Activated T-helper 2 cell treated with anti-CD3 and anti-CD28 coated beads, Interferon-gamma antibody, Interleukin-2, Interleukin-4, amounts not matched to agents 10 μg/mL and 5 μg/mL and 100 μg/mL, durations not matched to agents 14 hours and 24 hours and 36 hours (primary cell): ENCODE results near the gene ODF2. TPM values are rescaled to one million over a fixed set of nuclear protein-coding genes. Genes with fewer than 3 reads are reported as not detected.

ENCODE experiments used
- DNase-seq: peaks from one replicate; pipeline ENCODE4 v3.0.0; 2021; ENCODE audit warnings: low spot score
- H3K27ac Mint-ChIP-seq: one replicate; pipeline ENCODE4 v1.8.0; 2021; ENCODE audit warnings: mixed read lengths
- H3K27me3 Mint-ChIP-seq: one replicate; pipeline ENCODE4 v1.8.0; 2021; ENCODE audit warnings: low read depth, mixed read lengths
- H3K36me3 Mint-ChIP-seq: one replicate; pipeline ENCODE4 v1.8.0; 2021; ENCODE audit warnings: low read depth, mixed read lengths
- H3K4me1 Mint-ChIP-seq: one replicate; pipeline ENCODE4 v1.8.0; 2021; ENCODE audit warnings: low read depth, mixed read lengths
- H3K4me3 Mint-ChIP-seq: one replicate; pipeline ENCODE4 v1.8.0; 2021; ENCODE audit warnings: low read depth, mild to moderate bottlenecking, moderate library complexity, mixed read lengths
- H3K9me3 Mint-ChIP-seq: one replicate; pipeline ENCODE4 v1.8.0; 2021; ENCODE audit warnings: mixed read lengths
- intact Hi-C: fragments of 100-400 bp; cut with micrococcal nuclease; formaldehyde crosslinking; loops from one replicate; pipeline ENCODE4 v1.15.1; 2023
- total RNA-seq: library from RNA; stranded (reverse); gene quantifications from 2 replicates; pipeline ENCODE4 v1.2.3, GENCODE V29; 2022

The ODF2 gene
- total RNA-seq, 1 donor from 2014 or later = 64.4 TPM

- peaks cover 44% of the 10 kb centered on the region for H3K36me3 Mint-ChIP-seq
- no peak for DNase-seq
- H3K27me3 Mint-ChIP-seq = no peaks in the 10 kb centered on the region
- H3K9me3 Mint-ChIP-seq = no peaks in the 10 kb centered on the region
- no peak overlapping the region for H3K27ac Mint-ChIP-seq
- intact Hi-C loops = no loop called here
- no peaks in the 10 kb centered on the region for H3K4me1 Mint-ChIP-seq
- H3K4me3 Mint-ChIP-seq = no peak overlapping the region
Observed at GRCh38 chr9:128473104-128473503, 17.3 kb downstream of the ODF2 start.

- Mint-ChIP-seq H3K4me3 (no peak overlapping the region), H3K9me3 (no peaks in the 10 kb centered on the region), H3K27ac (no peak overlapping the region), H3K36me3 (peaks cover 44% of the 10 kb centered on the region), H3K27me3 (no peaks in the 10 kb centered on the region), H3K4me1 (no peaks in the 10 kb centered on the region)
- DNase-seq = no peak
- intact Hi-C loops = no loop called here
Observed at GRCh38 chr9:128475867-128476266, 20.1 kb downstream of the ODF2 start.

GRCh38 chr9:128479262-128479661 lies 23.5 kb downstream of the ODF2 start:
- Mint-ChIP-seq H3K4me3 (no peak overlapping the region), H3K4me1 (no peaks in the 10 kb centered on the region), H3K27me3 (no peaks in the 10 kb centered on the region), H3K36me3 (peaks cover 47% of the 10 kb centered on the region), H3K9me3 (no peaks in the 10 kb centered on the region), H3K27ac (no peak overlapping the region)
- DNase-seq = no peak
- intact Hi-C loops = no loop called here

DNA sequence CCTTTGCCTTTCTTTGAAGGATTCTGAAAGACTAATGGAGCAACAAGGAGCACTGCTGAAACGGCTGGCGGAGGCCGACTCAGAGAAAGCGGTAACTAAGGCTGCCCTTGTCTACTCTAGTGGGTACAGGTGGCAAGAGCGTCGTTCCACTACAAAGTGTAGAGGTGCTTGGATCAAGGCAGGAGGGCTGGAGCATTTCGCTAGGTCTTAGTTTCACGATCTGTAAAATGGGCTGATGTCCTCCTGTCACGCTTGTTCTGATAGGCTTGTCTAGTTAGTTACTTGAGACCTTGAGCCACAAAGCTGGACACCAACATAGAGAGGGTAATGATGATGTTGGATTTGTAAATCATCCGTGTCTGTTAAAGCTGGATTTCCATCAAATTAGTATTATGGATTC lies 25.8 kb downstream of the ODF2 start:
- intact Hi-C loops = no loop called here
- Mint-ChIP-seq H3K4me3 (no peak overlapping the region), H3K9me3 (no peaks in the 10 kb centered on the region), H3K27ac (no peak overlapping the region), H3K36me3 (peaks cover 51% of the 10 kb centered on the region), H3K4me1 (no peaks in the 10 kb centered on the region), H3K27me3 (no peaks in the 10 kb centered on the region)
- DNase-seq = no peak

DNA sequence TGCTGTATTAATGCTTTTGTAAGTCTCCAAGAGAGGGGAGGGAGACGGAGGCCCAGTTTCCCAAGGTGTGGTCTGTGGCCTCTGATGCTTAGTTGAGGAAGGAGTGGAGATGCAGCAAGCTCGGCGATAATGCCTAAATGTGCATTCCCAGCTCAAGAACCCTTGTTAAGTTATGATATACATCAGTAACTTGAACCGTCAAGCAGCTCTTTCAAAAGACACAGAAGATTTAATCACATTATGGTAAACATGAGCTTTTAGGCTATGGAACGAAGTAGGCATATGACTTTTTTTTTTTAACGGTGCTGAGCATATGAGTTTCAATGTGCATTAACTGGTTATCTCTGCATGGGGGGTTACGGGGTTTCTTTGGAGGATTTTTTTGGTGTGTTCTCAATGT lies 26.4 kb downstream of the ODF2 start:
- no peak overlapping the region for H3K4me3 Mint-ChIP-seq
- H3K36me3 Mint-ChIP-seq = peaks cover 56% of the 10 kb centered on the region
- H3K27ac Mint-ChIP-seq = no peak overlapping the region
- H3K9me3 Mint-ChIP-seq = no peaks in the 10 kb centered on the region
- H3K4me1 Mint-ChIP-seq = no peaks in the 10 kb centered on the region
- intact Hi-C loops = no loop called here
- H3K27me3 Mint-ChIP-seq = no peaks in the 10 kb centered on the region
- DNase-seq = no peak

DNA sequence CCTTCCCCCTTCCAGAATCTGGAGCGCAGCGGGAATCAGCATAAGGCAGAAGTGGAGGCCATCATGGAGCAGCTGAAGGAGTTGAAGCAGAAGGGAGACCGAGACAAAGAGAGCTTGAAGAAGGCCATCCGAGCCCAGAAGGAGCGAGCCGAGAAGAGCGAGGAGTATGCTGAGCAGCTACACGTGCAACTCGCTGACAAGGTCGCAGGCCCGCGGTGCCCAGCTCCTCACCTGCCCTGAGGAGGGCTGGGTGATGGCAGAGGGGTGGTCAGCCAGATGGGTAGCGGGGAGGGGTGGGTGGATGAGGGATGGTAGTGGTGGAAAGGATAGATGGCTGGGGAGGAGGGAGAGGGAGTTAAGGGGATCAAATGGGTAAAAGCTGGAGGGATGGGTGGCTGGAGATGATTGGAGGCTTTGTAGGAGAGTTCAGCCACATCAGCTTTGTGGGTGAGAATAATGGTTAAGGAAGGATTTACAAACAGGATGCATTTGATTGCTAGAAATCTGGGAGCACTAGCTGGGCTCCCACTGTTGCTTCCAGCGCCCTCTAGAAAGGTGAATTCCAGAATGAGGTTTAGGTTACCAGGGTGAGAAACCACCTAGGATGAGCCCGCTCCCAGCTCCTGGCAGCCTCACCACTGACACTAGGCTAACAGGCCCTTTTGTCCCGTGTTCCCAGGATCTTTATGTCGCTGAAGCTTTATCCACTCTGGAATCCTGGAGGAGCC lies 29.0 kb downstream of the ODF2 start:
- Mint-ChIP-seq H3K36me3 (peaks cover 70% of the 10 kb centered on the region), H3K4me1 (no peaks in the 10 kb centered on the region), H3K9me3 (no peaks in the 10 kb centered on the region), H3K4me3 (no peak overlapping the region), H3K27ac (no peak overlapping the region), H3K27me3 (no peaks in the 10 kb centered on the region)
- DNase-seq = no peak
- intact Hi-C loops = no loop called here

- H3K4me1 Mint-ChIP-seq = no peaks in the 10 kb centered on the region
- no peak overlapping the region for H3K27ac Mint-ChIP-seq
- no peaks in the 10 kb centered on the region for H3K27me3 Mint-ChIP-seq
- intact Hi-C loops = no loop called here
- no peak for DNase-seq
- peaks cover 75% of the 10 kb centered on the region for H3K36me3 Mint-ChIP-seq
- no peaks in the 10 kb centered on the region for H3K9me3 Mint-ChIP-seq
- H3K4me3 Mint-ChIP-seq = no peak overlapping the region
Observed at GRCh38 chr9:128485414-128485855, 29.6 kb downstream of the ODF2 start.

- Mint-ChIP-seq H3K4me1 (no peaks in the 10 kb centered on the region), H3K27ac (no peak overlapping the region), H3K36me3 (peaks cover 74% of the 10 kb centered on the region), H3K27me3 (no peaks in the 10 kb centered on the region), H3K9me3 (no peaks in the 10 kb centered on the region), H3K4me3 (no peak overlapping the region)
- DNase-seq = no peak
- intact Hi-C loops = no loop called here
Observed at GRCh38 chr9:128486201-128486600, 30.4 kb downstream of the ODF2 start.

DNA sequence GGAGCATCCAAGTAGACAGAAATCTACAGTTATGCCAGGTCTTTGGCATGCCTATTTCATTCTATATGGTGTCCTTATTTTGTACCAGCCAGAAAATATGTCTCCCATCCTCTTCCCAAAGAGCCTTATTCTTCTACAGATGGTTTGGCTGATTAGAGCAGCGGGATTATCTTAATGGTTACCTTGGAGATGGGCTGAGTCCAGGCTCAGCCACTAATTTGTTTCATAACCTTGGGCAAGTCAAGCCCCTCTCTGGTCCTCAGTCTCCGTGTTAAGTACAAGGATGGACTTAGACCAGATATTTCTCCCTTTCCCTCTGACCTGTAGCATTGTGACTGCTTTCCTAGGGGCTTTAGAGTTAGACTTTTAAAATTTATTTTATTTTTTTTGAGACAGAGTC lies 37.6 kb downstream of the ODF2 start:
- no peak overlapping the region for H3K4me3 Mint-ChIP-seq
- intact Hi-C loops = no loop called here
- no peaks in the 10 kb centered on the region for H3K4me1 Mint-ChIP-seq
- DNase-seq = no peak
- no peaks in the 10 kb centered on the region for H3K9me3 Mint-ChIP-seq
- peaks cover 64% of the 10 kb centered on the region for H3K36me3 Mint-ChIP-seq
- H3K27ac Mint-ChIP-seq = no peak overlapping the region
- no peaks in the 10 kb centered on the region for H3K27me3 Mint-ChIP-seq

DNA sequence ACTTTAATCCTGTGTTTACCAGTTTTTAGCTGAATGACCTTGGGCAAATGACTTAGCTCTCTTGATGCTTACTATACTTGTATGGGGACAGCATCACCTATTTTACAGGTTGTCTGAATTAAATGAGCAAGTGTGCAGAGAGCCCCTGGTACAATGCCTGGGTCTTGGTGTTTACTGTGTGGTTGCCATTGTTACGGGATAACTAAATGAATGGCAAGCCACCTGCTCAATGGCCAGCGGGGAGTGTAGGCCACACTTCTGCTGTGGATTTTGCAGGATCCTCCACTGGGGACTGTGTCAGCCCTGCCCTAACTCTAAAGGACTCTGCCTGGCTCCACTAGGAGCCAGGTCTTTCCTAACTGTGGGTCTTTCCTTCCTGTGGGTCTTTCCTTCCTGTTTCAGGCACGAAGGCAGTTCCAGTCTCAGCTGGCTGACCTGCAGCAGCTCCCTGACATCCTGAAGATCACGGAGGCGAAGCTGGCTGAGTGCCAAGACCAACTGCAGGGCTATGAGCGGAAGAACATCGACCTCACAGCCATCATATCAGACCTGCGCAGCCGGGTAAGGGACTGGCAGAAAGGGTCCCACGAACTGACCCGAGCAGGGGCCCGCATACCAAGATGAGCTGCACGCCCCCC lies 38.4 kb downstream of the ODF2 start:
- Mint-ChIP-seq H3K27me3 (no peaks in the 10 kb centered on the region), H3K9me3 (no peaks in the 10 kb centered on the region), H3K4me3 (no peak overlapping the region), H3K36me3 (peaks cover 63% of the 10 kb centered on the region), H3K27ac (no peak overlapping the region), H3K4me1 (no peaks in the 10 kb centered on the region)
- no peak for DNase-seq
- intact Hi-C loops = no loop called here

GRCh38 chr9:128494746-128495129 lies 38.9 kb downstream of the ODF2 start:
- H3K9me3 Mint-ChIP-seq = no peaks in the 10 kb centered on the region
- no peaks in the 10 kb centered on the region for H3K4me1 Mint-ChIP-seq
- peaks cover 63% of the 10 kb centered on the region for H3K36me3 Mint-ChIP-seq
- no peak overlapping the region for H3K4me3 Mint-ChIP-seq
- H3K27me3 Mint-ChIP-seq = no peaks in the 10 kb centered on the region
- intact Hi-C loops = no loop called here
- no peak overlapping the region for H3K27ac Mint-ChIP-seq
- DNase-seq = no peak

- intact Hi-C loops = no loop called here
- peaks cover 63% of the 10 kb centered on the region for H3K36me3 Mint-ChIP-seq
- no peak overlapping the region for H3K4me3 Mint-ChIP-seq
- no peaks in the 10 kb centered on the region for H3K4me1 Mint-ChIP-seq
- no peaks in the 10 kb centered on the region for H3K27me3 Mint-ChIP-seq
- H3K9me3 Mint-ChIP-seq = no peaks in the 10 kb centered on the region
- H3K27ac Mint-ChIP-seq = peak overlapping the region; percentile 38
- no peak for DNase-seq
Observed at GRCh38 chr9:128495296-128495695, 39.5 kb downstream of the ODF2 start.

DNA sequence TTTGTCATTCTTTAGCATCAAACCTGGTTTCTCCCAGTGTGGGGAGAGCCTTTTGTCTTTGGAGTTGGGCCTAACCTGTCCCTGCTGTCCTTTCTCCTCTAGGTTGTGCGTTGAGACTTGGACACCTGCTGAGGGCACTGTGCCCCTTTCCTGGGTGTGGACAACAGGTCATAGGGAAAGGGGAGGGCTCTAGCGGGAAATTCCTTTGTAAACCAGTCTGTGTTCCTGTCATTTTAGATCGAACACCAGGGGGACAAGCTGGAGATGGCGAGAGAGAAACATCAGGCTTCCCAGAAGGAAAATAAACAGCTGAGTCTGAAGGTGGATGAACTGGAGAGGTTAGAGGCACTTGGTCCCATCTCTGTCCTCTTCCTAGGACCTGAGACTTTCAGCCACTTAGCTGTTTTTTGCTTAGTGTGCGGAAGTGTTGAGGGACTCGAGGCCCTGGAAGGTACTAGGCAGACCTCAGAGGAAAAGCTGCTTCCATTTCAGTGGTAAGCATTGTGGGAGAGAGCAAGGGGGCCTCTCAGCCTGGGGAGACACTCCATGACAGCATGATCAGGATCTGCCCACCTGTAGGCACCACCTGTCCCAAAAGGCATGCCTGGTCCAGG lies 40.1 kb downstream of the ODF2 start:
- Mint-ChIP-seq H3K27me3 (no peaks in the 10 kb centered on the region), H3K36me3 (peaks cover 65% of the 10 kb centered on the region), H3K4me1 (no peaks in the 10 kb centered on the region), H3K4me3 (no peak overlapping the region), H3K27ac (no peak overlapping the region), H3K9me3 (no peaks in the 10 kb centered on the region)
- no peak for DNase-seq
- intact Hi-C loops = no loop called here
